Spleen (tissue), 7 donors: ENCODE data around the gene SUCO.

Experiments used
- CTCF ChIP-seq, 11 experiments: fragments of 200-600 bp in 7 of 11; fragments of 450-650 bp in 4 of 11; sonication (generic) in 4 of 11; IDR thresholded peaks in 8 of 11; conservative IDR thresholded peaks in 3 of 11; 1 replicate in 7 of 11; 2 replicates in 4 of 11; pipeline versions ENCODE4 v1.4.0 to v1.8.0; 2016 to 2021; ENCODE audit warnings: antibody characterized with exemption in 11 of 11, inconsistent platforms in 4 of 11, mild to moderate bottlenecking in 1 of 11
- POLR2A ChIP-seq, 3 donors: fragments of 450-650 bp; IDR thresholded peaks; one replicate each; pipeline ENCODE4 v1.5.1; 2017; ENCODE audit warnings: antibody characterized with exemption in 3 of 3, mild to moderate bottlenecking in 1 of 3
- donor health status: DM: no; HTN: no; CAD: no; lungs with moderate emphysema.
- donor health status: DM: no; HTN: no; CAD: no.
- donor health status: DM: no; HTN: no; CAD: no.

GRCh38 chr1:172514108-172514507 lies 18.8 kb upstream of the SUCO start:
- TF ChIP-seq CTCF (IDR thresholded peaks at IDR 0.05 in 8 of 11, conservative IDR thresholded peaks at IDR 0.05 in 3 of 11) (no peak), POLR2A (IDR thresholded peaks at IDR 0.05) (no peak)
